Smooth muscle cell (in vitro differentiated cells): ENCODE results near the gene TMEM258. TPM values are rescaled to one million over a fixed set of nuclear protein-coding genes. Genes with fewer than 3 reads are reported as not detected.

Source experiments
- DNase-seq: peaks from one replicate; lab custom pipeline; 2025; ENCODE audit not compliant: unreplicated experiment; lab: John Stamatoyannopoulos, UW
- H2AFZ ChIP-seq: fragments of 200-600 bp; sonication (generic); 2 replicates; pipeline ENCODE4 v1.6.0; 2016; ENCODE audit warnings: antibody characterized with exemption, low read depth, mild to moderate bottlenecking
- H3F3A ChIP-seq: fragments of 200-600 bp; sonication (generic); 2 replicates; pipeline ENCODE4 v1.6.0; 2017; ENCODE audit warnings: antibody characterized with exemption, low read depth
- H3K27ac ChIP-seq: fragments of 200-600 bp; sonication (generic); 2 replicates; pipeline ENCODE4 v1.5.1; 2016; ENCODE audit warnings: low read depth, mild to moderate bottlenecking
- H3K27me3 ChIP-seq: fragments of 200-600 bp; sonication (generic); 2 replicates; pipeline ENCODE4 v1.6.1; 2016; ENCODE audit warnings: low read depth, mild to moderate bottlenecking
- H3K36me3 ChIP-seq: fragments of 200-600 bp; sonication (generic); 2 replicates; pipeline ENCODE4 v1.5.1; 2016; ENCODE audit warnings: low read depth
- H3K4me1 ChIP-seq: fragments of 200-600 bp; sonication (generic); 2 replicates; pipeline ENCODE4 v1.5.1; 2016; ENCODE audit warnings: low read depth
- H3K4me2 ChIP-seq: fragments of 200-600 bp; sonication (generic); 2 replicates; pipeline ENCODE4 v1.6.0; 2016; ENCODE audit warnings: mild to moderate bottlenecking
- H3K4me3 ChIP-seq: fragments of 200-600 bp; sonication (generic); 2 replicates; pipeline ENCODE4 v1.5.1; 2016; ENCODE audit warnings: mild to moderate bottlenecking
- H3K79me2 ChIP-seq: fragments of 200-600 bp; sonication (generic); 2 replicates; pipeline ENCODE4 v1.6.0; 2016; ENCODE audit warnings: low read depth, mild to moderate bottlenecking
- H3K9ac ChIP-seq: fragments of 200-600 bp; sonication (generic); 2 replicates; pipeline ENCODE4 v1.6.0; 2016; ENCODE audit warnings: low read depth
- H3K9me3 ChIP-seq: fragments of 200-600 bp; sonication (generic); replicated peaks from 2 replicates; pipeline ENCODE4 v1.5.1; 2016; ENCODE audit warnings: low read depth
- H4K20me1 ChIP-seq: fragments of 200-600 bp; sonication (generic); 2 replicates; pipeline ENCODE4 v1.6.0; 2016; ENCODE audit warnings: low read depth
- WGBS: methylation state at CpG from one replicate; pipeline ENCODE4 v1.1.7; 2016; ENCODE audit warnings: low lambda C conversion rate; 5-methylcytosine and 5-hydroxymethylcytosine counted together
- polyA plus RNA-seq: library from polyadenylated mRNA; unstranded; fragments of >200 nt; fragmentation: Nextera tagmentation; extraction: Ambion mirVana; gene quantifications from 2 replicates; pipeline ENCODE4 v1.2.1, GENCODE V29; 2016
- total RNA-seq: library from RNA; depleted of rRNA; stranded (reverse); fragments of >200 nt; gene quantifications from 2 replicates; pipeline ENCODE4 v1.2.3, GENCODE V29; 2014
- TF ChIP-seq, protein P1 (sequence below): fragments of 200-600 bp; sonication (generic); IDR thresholded peaks from 2 replicates; pipeline ENCODE4 v1.5.1; 2017; ENCODE audit warnings: borderline replicate concordance, mild to moderate bottlenecking, antibody characterized with exemption; ENCODE audit not compliant: insufficient read depth, poor library complexity, severe bottlenecking

Gene TMEM258
- total and polyA plus RNA-seq, 2 experiments from 2014 or later = 118 to 300 TPM

DNA sequence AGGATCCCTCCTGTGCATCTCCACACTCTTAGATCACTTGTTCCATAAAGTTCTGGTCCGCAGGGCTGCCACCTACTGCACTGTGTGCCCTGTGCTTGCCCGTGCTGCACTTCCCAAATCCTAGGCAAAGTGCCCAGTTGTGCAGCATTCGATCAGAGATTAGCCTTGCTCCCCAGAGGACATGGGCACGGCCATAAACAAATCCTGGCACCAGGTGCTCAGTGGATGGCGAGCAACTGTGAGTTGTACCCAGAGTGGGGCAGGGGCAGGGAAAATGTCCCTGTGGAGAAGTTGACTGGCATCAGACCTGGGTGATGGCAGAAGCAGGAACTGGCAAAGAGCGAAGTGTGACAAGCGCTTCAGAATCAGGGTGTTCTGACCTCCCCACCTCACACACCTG is 40.4 kb upstream of the TMEM258 start:
- no peak overlapping the region for H3K9ac ChIP-seq
- no peak for DNase-seq
- no peak overlapping the region for H3K27ac ChIP-seq
- H2AFZ ChIP-seq = no peak overlapping the region
- TF ChIP-seq, protein P1, sequence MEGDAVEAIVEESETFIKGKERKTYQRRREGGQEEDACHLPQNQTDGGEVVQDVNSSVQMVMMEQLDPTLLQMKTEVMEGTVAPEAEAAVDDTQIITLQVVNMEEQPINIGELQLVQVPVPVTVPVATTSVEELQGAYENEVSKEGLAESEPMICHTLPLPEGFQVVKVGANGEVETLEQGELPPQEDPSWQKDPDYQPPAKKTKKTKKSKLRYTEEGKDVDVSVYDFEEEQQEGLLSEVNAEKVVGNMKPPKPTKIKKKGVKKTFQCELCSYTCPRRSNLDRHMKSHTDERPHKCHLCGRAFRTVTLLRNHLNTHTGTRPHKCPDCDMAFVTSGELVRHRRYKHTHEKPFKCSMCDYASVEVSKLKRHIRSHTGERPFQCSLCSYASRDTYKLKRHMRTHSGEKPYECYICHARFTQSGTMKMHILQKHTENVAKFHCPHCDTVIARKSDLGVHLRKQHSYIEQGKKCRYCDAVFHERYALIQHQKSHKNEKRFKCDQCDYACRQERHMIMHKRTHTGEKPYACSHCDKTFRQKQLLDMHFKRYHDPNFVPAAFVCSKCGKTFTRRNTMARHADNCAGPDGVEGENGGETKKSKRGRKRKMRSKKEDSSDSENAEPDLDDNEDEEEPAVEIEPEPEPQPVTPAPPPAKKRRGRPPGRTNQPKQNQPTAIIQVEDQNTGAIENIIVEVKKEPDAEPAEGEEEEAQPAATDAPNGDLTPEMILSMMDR = no peak
- H3F3A ChIP-seq = peaks cover 33% of the 10 kb centered on the region
- 86% methylated on average over 7 of the region's 7 CpGs for WGBS
- peaks cover 90% of the 10 kb centered on the region for H4K20me1 ChIP-seq
- H3K79me2 ChIP-seq = peaks cover 94% of the 10 kb centered on the region
- H3K4me1 ChIP-seq = peaks cover 27% of the 10 kb centered on the region
- no peak overlapping the region for H3K4me3 ChIP-seq
- no peaks in the 10 kb centered on the region for H3K9me3 ChIP-seq
- no peaks in the 10 kb centered on the region for H3K36me3 ChIP-seq
- H3K4me2 ChIP-seq = no peak overlapping the region
- H3K27me3 ChIP-seq = no peaks in the 10 kb centered on the region

DNA sequence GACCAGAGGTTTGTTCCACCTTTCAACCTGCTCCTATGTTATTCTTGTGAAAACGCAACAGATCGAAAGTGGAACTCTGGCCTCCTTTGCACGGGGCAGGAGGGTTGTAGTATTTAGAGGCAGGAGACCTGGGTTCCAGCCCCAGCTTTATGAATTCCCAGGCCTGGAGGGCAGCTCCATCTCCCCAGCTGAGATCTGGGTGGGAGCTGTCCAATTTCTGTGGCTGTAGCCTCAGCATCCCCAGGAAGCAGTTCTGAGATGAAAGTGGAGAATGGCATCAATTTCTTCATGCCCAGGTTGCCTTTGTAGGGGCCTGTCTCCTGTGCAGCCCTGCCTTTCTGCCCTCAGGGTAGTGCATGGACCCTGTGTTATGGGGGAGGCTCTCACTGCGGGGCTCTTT is 39.8 kb upstream of the TMEM258 start:
- Histone ChIP-seq H3K4me3 (no peak overlapping the region), H3K4me2 (no peak overlapping the region), H3K4me1 (peaks cover 28% of the 10 kb centered on the region), H3K9me3 (no peaks in the 10 kb centered on the region), H3F3A (peaks cover 33% of the 10 kb centered on the region), H3K79me2 (peaks cover 89% of the 10 kb centered on the region), H4K20me1 (peaks cover 84% of the 10 kb centered on the region), H2AFZ (no peak overlapping the region), H3K9ac (no peak overlapping the region), H3K27ac (peak overlapping the region; percentile 45), H3K27me3 (no peaks in the 10 kb centered on the region), H3K36me3 (no peaks in the 10 kb centered on the region)
- TF ChIP-seq, protein P1 = no peak
- 90% methylated on average over 4 of the region's 4 CpGs for WGBS
- DNase-seq = no peak

DNA sequence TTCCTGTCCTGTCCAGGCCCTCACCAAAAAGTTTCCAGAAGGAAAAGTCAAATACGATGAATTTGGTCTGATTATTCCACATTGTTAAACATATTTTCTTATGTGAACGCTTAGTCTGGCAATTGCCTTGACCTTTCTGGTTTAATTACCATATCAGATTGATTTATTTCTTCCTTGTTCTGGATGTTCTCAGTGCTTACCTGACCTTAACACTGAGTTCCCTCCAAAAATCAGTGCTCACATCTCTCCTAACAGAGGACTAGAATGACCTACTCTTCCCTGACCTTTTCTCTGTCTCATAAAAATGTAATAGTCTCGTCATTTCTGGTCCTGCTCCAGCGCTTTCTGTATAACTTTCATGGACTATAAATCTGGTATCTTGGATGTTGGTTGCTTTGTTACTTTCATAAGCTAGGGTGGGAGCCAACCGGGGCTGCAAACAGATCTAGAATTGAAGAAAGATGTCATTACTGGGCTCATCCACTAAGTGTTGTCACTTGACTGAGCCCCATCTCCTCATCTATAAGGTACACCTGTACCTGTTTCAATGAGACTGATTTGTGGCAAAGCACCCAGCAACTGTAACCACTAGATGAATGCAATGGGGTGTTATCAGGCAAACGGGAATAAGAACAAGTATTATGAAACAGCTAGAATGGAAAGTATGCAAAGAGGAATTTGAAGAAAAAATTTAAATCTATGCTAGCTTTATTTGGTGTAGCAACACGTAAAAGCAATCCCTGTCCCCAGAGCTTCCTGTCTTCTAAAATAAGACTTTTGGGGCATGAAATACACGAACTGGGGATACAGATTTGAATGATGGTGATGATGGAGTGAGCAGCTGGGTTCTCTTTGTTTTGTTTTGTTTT is 38.1 kb upstream of the TMEM258 start:
- TF ChIP-seq, protein P1 = no peak
- H3K9ac ChIP-seq = peak overlapping the region; percentile 40
- WGBS = 29% methylated on average over 8 of the region's 8 CpGs
- peak overlapping the region; percentile 45 for H3K27ac ChIP-seq
- peak overlapping the region; percentile 78 for H3K4me3 ChIP-seq
- peaks cover 36% of the 10 kb centered on the region for H3K4me1 ChIP-seq
- peaks cover 67% of the 10 kb centered on the region for H4K20me1 ChIP-seq
- no peaks in the 10 kb centered on the region for H3K27me3 ChIP-seq
- no peaks in the 10 kb centered on the region for H3K36me3 ChIP-seq
- H3F3A ChIP-seq = peaks cover 33% of the 10 kb centered on the region
- no peak for DNase-seq
- H3K4me2 ChIP-seq = peak overlapping the region; percentile 96
- H2AFZ ChIP-seq = no peak overlapping the region
- H3K79me2 ChIP-seq = peaks cover 72% of the 10 kb centered on the region
- H3K9me3 ChIP-seq = no peaks in the 10 kb centered on the region

DNA sequence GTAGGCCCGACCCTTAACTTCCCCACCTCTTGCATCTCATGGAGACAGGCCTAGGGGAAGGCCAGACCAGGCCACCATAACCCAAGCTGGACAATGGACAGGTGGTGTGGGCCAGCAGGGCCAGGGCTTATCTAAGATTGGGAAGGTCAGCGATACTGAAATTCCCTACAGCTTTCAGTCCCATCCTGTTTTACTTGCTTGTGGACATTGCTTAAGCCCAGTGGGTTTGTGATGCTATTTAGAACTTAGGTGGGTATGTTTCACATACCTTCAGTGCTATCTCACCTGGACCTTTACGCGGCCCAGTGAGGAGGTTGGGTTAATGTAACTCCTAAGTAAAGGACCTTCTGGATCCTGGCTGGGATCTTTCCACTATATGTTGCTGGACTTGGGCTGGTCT is 37.4 kb upstream of the TMEM258 start:
- H2AFZ ChIP-seq = no peak overlapping the region
- peak overlapping the region; percentile 96 for H3K4me2 ChIP-seq
- H3K9ac ChIP-seq = peak overlapping the region; percentile 40
- H3K79me2 ChIP-seq = peaks cover 65% of the 10 kb centered on the region
- peak overlapping the region; percentile 45 for H3K27ac ChIP-seq
- peaks cover 60% of the 10 kb centered on the region for H4K20me1 ChIP-seq
- no peaks in the 10 kb centered on the region for H3K27me3 ChIP-seq
- no peaks in the 10 kb centered on the region for H3K36me3 ChIP-seq
- H3K4me3 ChIP-seq = peak overlapping the region; percentile 78
- peaks cover 36% of the 10 kb centered on the region for H3K4me1 ChIP-seq
- 38% methylated on average over 4 of the region's 4 CpGs for WGBS
- TF ChIP-seq, protein P1 = no peak
- no peak for DNase-seq
- peaks cover 33% of the 10 kb centered on the region for H3F3A ChIP-seq
- H3K9me3 ChIP-seq = no peaks in the 10 kb centered on the region
